ENCODE results near the gene MROH9.
"Not testable (repeated sequence)": the region's sequence is repeated elsewhere in the genome, so short reads cannot be mapped to it uniquely, and the experiment has no call there.

Gene MROH9

GRCh38 chr1:170935231-170935630, at the start of gene MROH9:
Gene MROH9 (plus strand): TSS chr1:170935534. CDS start chr1:170945557, 10,023 bp downstream.
- no peak for DNase-seq

DNA sequence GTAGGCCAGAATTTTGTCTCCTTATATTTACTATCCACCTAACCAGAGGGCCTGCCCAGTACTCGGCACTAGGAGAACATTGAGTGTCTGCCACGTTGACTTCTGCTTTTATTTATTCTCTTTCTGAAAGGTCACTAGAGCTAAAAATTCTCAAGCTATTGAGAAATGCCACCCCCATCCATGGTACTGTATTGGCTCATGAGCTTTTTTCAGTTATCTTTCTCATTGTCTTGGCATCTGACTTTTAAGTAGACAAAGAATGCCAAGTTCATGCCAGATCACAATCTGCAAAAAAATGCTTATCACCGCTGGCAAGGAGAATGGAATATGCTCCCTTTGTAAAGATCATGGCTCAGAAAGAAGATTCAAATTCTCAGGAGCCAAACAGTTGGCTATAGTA, 49.8 kb upstream of the MROH9 start:
- DNase-seq = no peak

GRCh38 chr1:170886460-170886859, 48.9 kb upstream of the MROH9 start:
- DNase-seq = no peak

GRCh38 chr1:170887726-170888125, 47.6 kb upstream of the MROH9 start:
- no peak for DNase-seq

GRCh38 chr1:170891872-170892271, 43.5 kb upstream of the MROH9 start:
- no peak for DNase-seq

DNA sequence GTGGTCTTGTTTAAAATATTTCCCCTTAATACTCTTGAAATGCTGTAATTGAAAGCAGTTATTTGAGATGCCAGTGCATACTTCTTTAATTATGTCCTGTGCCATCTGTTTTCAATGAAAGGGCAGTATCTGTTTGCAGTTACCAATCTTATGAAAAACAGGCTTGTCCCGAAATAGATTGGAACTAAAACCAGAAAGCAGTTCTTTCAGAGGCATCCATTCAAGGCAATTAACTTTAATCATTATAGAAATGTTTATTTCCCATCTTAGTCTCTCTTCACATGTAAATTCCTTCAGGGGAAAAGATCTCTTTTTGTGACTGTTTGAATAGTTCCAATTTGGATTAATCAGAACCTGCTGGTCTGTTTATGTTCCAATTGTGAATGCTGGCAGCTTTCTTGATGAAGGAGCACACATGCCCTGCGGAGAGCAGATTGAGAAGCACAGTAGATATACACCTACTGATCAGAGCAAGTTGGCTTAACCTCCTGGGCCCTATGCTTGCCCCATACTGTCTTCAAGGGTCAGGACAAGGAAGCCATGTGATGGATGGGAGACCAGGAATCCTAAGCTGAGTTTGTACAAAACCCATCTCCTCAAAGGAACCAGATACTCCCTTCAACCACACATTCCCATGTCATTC, 41.6 kb upstream of the MROH9 start:
- no peak for DNase-seq

DNA sequence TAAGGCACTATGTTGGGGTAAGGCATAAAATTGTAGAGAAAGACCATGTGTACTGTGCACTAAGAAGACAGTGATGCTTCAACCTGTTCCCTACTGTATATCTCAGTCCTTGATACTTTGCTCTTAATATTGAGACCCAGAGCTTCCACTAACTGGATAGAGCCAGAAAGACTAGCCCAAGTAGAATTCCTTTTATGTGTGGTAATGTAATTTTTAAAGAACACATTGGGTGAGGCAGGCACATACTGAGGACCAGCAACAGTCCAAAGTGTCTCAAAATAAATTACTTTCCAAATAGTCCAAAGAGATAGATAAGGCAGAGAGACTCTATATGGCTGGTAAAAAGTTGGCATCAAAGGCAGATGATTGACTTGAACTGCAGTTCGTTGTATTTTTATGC, 31.4 kb upstream of the MROH9 start:
- DNase-seq = no peak

DNA sequence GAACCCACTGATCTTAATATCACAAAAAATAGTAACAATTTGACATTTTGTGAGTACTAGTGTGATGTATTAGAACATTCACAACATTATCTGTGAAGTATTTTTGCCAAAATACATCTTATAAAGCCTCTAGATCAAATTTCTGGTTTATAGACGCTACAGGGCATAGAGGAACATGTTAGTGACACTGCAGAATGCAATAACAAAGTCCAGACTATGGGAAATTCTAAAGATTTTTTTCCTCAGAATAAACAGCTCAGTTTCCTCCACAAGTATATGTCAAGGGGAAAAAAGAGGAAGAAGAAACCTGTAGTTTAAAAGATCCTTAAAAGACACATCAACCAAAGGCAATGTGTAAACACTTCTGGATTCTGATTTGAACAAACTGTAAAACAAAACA, 26.4 kb upstream of the MROH9 start:
- no peak for DNase-seq

DNA sequence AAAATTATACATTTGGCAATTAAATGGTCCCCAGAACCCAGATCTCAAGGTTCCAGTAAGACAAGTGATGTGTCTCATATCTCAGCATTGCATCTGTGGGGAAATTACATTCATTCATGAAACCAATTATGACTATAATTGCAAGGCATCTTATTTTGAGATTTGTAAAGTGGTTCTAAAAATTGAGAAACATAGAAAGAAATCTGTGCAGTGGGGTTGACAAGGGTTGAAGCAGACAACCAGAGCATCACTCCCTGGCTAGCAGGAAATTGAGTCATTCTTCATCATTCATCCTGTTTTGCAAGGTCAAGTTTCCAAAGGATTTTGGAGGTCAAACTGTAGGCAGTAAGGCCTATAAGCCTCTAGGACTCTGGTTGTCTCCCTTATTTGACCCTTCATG, 25.1 kb upstream of the MROH9 start:
- no peak for DNase-seq

DNA sequence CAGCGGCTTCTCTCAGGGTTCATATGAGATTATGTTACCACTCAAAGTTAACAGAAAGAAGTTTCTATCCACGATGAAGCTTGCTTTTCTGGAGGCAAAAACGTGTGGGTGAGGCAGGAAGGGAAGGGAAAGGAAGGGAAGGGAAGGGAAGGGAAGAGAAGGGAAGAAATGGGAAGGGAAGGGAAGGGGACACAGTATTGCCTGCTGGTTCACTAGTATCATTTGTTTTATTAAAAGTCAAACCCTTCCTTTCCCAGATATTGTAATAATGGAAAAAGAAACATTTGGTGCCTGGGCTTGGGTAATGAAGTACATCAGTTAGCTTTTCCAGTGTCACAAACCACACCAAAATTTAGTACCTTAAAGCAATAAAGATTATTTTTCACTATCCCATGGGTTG, 18.0 kb upstream of the MROH9 start:
- DNase-seq = no peak

DNA sequence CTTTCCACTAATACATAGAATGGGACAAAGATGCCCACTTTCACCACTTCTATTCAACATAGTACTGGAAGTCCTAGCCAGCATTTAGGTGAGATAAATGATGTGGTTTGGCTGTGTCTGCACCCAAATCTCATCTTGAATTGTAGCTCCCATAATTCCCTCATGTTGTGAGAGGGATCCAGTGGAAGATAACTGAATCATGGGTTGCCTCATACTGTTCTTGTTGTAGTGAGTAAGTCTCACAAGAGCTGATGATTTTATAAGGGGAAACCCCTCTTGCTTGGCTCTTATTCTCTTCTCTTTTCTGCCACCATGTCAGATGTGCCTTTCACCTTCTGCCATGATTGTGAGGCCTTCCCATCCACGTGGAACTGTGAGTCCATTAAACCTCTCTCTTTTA, 10.7 kb upstream of the MROH9 start:
- DNase-seq = not testable (repeated sequence)

GRCh38 chr1:170927955-170928840, 7.1 kb upstream of the MROH9 start:
- DNase-seq = no peak

- no peak for DNase-seq
These were observed 5.9 kb upstream of the MROH9 start for GRCh38 chr1:170929412-170929834.

- DNase-seq = peak; percentile 6
These were observed 5.3 kb upstream of the MROH9 start for GRCh38 chr1:170929835-170930554.

- DNase-seq = no peak
These were observed 3.7 kb upstream of the MROH9 start for GRCh38 chr1:170931650-170932049.

- DNase-seq = no peak
These were observed 3.1 kb upstream of the MROH9 start for GRCh38 chr1:170932236-170932635.

DNA sequence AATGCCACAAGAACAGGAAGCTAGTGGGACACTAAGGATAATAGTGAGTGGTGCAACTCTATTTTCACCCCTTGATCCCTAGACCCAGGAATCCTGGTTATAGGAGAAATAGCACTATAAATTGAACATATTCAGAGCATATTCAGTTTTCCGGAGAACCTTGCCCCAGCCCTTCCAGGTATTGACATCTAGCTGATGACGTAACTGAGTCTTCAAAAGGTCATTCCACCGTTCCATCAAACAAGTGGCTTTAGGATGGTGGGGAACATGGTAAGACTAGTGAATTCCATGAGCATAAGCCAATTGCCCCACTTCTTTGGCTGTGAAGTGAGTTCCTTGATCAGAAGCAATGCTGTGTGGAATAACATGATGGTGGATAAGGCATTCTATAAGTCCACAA, 2.9 kb downstream of the MROH9 start:
- DNase-seq = no peak

- no peak for DNase-seq
These were observed 4.1 kb downstream of the MROH9 start for GRCh38 chr1:170939476-170939875.

GRCh38 chr1:170951744-170952143, 16.4 kb downstream of the MROH9 start:
- not testable (repeated sequence) for DNase-seq

- DNase-seq = no peak
These were observed 24.1 kb downstream of the MROH9 start for GRCh38 chr1:170959385-170959784.

GRCh38 chr1:170964506-170964905, 29.2 kb downstream of the MROH9 start:
- DNase-seq = no peak

GRCh38 chr1:170967042-170967910, 31.9 kb downstream of the MROH9 start:
- DNase-seq = no peak

DNA sequence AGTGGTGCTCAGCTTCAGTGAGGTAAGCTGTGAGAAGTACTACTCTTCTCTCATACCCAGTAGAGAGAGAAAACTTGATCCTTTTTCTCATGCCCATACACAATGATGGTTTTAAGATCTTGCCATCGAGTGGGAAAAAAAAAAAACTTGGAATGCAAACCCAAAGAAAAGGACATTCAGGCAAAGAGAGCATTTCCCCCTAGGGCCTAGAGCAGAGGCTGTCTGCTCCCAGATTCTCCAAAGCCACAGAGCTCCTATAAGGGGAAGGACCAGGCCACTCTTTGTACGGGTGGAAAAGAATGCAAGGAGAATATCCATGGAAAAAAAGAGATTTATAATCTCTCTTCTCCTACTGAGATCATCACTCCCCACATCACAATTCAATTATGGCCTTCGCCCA, 34.9 kb downstream of the MROH9 start:
- no peak for DNase-seq

Measured in stimulated activated CD4-positive, alpha-beta T cell treated with anti-CD3 and anti-CD28 coated beads, Interleukin-15, amount 100 ng/mL, for 24 hours (primary cell).